ENCODE data around the gene PRKCA.

DNA sequence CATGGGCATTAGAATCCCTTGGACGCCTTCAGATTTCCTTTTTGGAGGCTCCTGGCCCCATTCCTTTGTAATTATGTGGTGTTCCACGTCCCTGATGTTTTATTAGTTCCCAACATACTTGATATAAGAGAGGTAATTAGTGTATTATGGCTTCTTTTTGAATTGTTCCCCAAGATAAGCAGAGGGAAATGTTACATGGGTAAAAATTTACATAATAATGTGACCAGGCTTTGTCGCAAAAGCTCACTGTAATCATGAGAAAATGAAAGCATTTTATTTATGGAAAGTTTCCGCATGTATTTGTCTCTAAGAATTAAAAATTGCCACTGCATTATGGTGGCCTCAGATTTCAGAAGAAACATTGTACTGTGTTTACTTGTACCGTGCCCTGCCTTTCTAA lies 177.8 kb downstream of the PRKCA start:
- TF ChIP-seq, protein P1, sequence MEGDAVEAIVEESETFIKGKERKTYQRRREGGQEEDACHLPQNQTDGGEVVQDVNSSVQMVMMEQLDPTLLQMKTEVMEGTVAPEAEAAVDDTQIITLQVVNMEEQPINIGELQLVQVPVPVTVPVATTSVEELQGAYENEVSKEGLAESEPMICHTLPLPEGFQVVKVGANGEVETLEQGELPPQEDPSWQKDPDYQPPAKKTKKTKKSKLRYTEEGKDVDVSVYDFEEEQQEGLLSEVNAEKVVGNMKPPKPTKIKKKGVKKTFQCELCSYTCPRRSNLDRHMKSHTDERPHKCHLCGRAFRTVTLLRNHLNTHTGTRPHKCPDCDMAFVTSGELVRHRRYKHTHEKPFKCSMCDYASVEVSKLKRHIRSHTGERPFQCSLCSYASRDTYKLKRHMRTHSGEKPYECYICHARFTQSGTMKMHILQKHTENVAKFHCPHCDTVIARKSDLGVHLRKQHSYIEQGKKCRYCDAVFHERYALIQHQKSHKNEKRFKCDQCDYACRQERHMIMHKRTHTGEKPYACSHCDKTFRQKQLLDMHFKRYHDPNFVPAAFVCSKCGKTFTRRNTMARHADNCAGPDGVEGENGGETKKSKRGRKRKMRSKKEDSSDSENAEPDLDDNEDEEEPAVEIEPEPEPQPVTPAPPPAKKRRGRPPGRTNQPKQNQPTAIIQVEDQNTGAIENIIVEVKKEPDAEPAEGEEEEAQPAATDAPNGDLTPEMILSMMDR (IDR thresholded peaks at IDR 0.05) = no peak
- TF ChIP-seq POLR2A (IDR thresholded peaks at IDR 0.05) = no peak
